Medulla oblongata (tissue), 1 donor: Measurements from ENCODE around the gene TRIM7.
"Not testable (repeated sequence)": the region's sequence is repeated elsewhere in the genome, so short reads cannot be mapped to it uniquely, and the experiment has no call there.

Experiments
- DNase-seq: peaks from one replicate; pipeline ENCODE4 v3.0.0-alpha.2; 2015; ENCODE audit errors: extremely low spot score

The TRIM7 gene

GRCh38 chr5:181151146-181151545, 53.9 kb downstream of the TRIM7 start:
- no peak for DNase-seq

GRCh38 chr5:181149806-181150733, 54.9 kb downstream of the TRIM7 start:
- no peak for DNase-seq

- no peak for DNase-seq
Measured at GRCh38 chr5:181149355-181149754, 55.6 kb downstream of the TRIM7 start.

GRCh38 chr5:181146927-181147636, 57.9 kb downstream of the TRIM7 start, which contains the start of gene OR2V2:
TSS of gene OR2V2 (plus strand) at chr5:181147586. CDS start at chr5:181154943, 7,357 bp downstream.
- not testable (repeated sequence) for DNase-seq

- no peak for DNase-seq
Measured at GRCh38 chr5:181145133-181145532, 59.9 kb downstream of the TRIM7 start.
